ENCODE data around the gene SLC12A7.

GRCh38 chr5:1136814-1137213 is 25.0 kb upstream of the SLC12A7 start:
- TF ChIP-seq CTCF (conservative IDR thresholded peaks at IDR 0.05), result no peak
- no peak for TF ChIP-seq EZH2 (IDR thresholded peaks at IDR 0.05; ENCODE audit: low read depth)

Data from PC-9 (cell line).